Prostate gland (tissue), 2 donors: ENCODE results near the gene KRT76.

Experiments
- POLR2A ChIP-seq: fragments of 450-650 bp; IDR thresholded peaks from one replicate; pipeline ENCODE4 v1.6.1; 2016; ENCODE audit warnings: antibody characterized with exemption, mild to moderate bottlenecking
- POLR2AphosphoS5 ChIP-seq: sonication (generic); formaldehyde crosslinking; IDR thresholded peaks from one replicate; pipeline ENCODE4 v1.6.1; 2017; ENCODE audit warnings: antibody characterized with exemption
- TF ChIP-seq, protein P1 (sequence below), 4 experiments: fragments of 200-600 bp in 2 of 4; fragments of 450-650 bp in 2 of 4; sonication (generic) in 2 of 4; IDR thresholded peaks; 1 replicate in 3 of 4; 2 replicates in 1 of 4; pipeline ENCODE4 v1.5.1; 2016 to 2019; ENCODE audit warnings: antibody characterized with exemption in 4 of 4, mild to moderate bottlenecking in 2 of 4, moderate library complexity in 2 of 4

DNA sequence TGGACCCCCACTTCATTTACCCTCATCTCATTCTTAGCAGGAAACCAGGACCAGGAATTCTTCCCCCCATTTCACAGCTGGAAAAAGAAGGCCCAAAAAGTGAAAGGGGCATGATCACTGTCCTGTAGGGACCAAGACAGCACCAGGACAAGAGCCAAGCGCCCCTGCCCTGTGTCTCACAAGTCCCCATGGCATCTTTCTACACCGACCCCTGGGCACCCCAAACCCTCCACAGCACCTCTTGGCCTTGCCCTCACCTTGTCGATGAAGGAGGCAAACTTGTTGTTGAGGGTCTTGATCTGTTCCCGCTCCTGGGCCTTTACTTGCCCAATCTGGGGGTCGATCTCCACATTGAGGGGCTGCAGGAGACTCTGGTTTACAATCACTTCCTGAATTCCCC, 710 bp downstream of the KRT76 start:
- TF ChIP-seq, protein P1, sequence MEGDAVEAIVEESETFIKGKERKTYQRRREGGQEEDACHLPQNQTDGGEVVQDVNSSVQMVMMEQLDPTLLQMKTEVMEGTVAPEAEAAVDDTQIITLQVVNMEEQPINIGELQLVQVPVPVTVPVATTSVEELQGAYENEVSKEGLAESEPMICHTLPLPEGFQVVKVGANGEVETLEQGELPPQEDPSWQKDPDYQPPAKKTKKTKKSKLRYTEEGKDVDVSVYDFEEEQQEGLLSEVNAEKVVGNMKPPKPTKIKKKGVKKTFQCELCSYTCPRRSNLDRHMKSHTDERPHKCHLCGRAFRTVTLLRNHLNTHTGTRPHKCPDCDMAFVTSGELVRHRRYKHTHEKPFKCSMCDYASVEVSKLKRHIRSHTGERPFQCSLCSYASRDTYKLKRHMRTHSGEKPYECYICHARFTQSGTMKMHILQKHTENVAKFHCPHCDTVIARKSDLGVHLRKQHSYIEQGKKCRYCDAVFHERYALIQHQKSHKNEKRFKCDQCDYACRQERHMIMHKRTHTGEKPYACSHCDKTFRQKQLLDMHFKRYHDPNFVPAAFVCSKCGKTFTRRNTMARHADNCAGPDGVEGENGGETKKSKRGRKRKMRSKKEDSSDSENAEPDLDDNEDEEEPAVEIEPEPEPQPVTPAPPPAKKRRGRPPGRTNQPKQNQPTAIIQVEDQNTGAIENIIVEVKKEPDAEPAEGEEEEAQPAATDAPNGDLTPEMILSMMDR (IDR thresholded peaks at IDR 0.05): no peak
- TF ChIP-seq POLR2A (no peak), POLR2AphosphoS5 (no peak)
